Measurements from ENCODE around the gene CSAG2.
"Not testable (repeated sequence)": the region's sequence is repeated elsewhere in the genome, so short reads cannot be mapped to it uniquely, and the experiment has no call there.

The CSAG2 gene, protein sequence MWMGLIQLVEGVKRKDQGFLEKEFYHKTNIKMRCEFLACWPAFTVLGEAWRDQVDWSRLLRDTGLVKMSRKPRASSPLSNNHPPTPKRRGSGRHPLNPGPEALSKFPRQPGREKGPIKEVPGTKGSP

DNA sequence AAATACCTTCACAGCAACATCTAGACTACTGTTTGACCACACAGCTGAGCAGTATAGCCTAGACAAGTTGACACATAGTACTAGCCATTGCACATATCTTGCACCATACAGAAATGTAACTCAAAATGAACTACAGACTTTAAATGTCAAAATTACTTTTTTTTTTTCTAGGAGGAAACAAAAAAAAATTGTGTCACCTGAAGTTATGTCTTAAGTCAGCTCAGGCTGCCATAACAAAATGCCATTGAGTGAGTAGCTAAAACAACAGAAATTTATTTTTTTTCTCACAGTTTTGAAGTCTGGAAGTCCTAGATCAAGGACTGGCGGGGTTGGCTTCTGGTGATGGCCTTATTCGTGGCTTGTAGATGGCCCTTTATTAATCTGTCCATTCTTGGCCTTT is at the start of gene CSAG2:
Gene CSAG2, minus strand, starts transcription at position 101 of the 400 bp plus-strand sequence. CDS start 161 bp downstream, outside the sequence.
- DNase-seq: not testable (repeated sequence)

DNA sequence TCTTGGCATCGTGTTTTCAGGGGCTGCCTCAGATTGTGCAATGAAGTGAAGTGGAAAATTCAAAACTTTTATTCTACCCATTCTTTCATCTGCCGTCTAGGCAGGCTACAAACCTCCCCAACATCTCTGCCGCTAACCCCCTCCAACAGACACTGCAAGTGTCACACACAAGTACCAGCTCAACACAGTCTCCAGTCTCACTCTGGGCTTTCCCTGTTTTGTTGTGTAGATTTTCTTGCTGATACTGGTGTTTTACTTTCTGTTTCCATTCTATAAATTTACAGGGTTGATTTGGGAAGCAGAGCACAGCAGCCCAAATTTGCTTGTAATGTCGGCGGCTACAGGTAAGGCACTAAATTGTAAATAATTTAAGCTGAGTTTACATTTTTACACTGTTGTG is 45.8 kb upstream of the CSAG2 start:
- DNase-seq: not testable (repeated sequence)

DNA sequence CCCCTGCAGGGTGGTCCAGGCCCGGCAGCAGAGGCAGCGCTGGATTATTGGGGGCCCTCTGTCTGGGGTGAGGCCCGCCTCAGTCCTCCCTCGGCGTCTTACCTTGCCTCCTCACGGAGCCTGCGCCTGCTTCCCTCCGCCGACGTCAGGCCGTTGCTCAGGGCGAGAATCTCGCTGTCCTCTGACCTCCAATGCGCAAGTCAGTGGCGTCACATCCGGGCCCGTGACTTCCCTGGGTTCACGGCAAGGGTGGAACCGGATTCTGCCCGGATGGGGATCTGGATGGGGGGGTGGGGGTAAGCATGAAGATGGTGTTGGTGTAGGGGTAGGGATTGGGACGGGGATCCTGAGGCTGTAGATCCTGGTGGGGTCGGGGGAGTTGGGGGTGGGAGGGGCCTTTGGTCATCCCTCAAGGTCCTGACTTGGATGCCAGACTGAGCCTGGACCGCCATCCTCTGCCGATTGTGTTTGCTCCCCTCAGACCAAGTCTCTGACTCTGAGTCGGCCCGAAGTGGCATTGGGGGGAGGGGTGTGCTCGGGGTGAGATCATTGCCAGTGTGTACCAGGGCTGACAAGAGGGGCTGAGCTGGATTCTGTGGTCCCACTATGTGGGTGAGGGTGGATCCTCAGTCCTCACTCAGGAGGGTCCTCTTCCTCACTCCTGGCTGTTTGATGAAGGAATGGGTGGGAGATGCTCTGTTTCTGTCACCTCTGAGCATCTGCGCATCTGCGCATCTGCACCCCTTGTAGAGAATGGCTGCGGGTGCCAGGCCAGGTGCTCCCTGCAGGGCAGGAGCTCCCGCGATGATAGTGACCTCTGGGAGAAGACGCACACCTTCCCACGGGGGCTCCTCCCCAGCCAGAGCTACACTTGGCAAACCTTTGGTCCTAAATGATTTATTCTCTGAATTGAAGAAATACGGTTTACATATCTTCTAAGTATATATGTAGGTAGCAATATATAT is 44.9 kb upstream of the CSAG2 start, which contains the start of gene MAGEA2:
Gene MAGEA2, minus strand, starts transcription at position 157 of the 965 bp plus-strand sequence. CDS start 2,479 bp downstream, outside the sequence.
- not testable (repeated sequence) for DNase-seq

GRCh38 chrX:152738560-152738959 is 29.5 kb upstream of the CSAG2 start:
- no peak for DNase-seq

GRCh38 chrX:152736528-152736927 is 27.5 kb upstream of the CSAG2 start:
- DNase-seq: not testable (repeated sequence)

GRCh38 chrX:152735860-152736511 is 26.9 kb upstream of the CSAG2 start:
- no peak for DNase-seq

DNA sequence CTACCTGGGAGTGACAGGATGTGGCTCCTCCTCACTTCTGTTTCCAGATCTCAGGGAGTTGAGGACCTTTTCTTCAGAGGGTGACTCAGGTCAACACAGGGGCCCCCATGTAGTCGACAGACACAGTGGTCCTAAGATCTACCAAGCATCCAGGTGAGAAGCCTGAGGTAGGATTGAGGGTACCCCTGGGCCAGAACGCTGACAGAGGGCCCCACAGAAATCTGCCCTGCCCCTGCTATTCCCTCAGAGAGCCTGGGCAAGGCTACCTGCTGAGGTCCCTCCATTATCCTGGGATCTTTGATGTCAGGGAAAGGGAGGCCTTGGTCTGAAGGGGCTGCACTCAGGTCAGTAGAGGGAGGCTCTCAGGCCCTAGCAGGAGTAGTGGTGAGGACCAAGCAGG is 26.0 kb upstream of the CSAG2 start:
- DNase-seq: no peak

DNA sequence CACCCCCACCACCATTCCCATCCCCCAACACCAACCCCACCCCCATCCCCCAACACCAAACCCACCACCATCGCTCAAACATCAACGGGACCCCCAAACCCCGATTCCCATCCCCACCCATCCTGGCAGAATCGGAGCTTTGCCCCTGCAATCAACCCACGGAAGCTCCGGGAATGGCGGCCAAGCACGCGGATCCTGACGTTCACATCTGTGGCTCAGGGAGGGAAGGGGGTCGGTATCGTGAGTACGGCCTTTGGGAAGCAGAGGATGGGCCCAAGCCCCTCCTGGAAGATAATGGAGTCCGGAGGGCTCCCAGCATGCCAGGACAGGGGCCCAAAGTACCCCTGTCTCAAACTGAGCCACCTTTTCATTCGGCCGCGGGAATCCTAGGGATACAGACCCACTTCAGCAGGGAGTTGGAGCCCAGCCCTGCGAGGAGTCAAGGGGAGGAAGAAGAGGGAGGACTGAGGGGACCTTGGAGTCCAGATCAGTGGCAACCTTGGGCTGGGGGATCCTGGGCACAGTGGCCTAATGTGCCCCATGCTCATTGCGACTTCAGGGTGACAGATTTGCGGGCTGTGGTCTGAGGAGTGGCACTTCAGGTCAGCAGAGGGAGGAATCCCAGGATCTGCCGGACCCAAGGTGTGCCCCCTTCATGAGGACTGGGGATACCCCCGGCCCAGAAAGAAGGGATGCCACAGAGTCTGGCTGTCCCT is 25.2 kb upstream of the CSAG2 start:
- not testable (repeated sequence) for DNase-seq

- DNase-seq: no peak
These were observed 24.3 kb upstream of the CSAG2 start, which contains the start of the genes CSAG1 and MAGEA12 for GRCh38 chrX:152733261-152733975. Gene CSAG1 (minus strand): TSS chrX:152733721. CDS start chrX:152732460, 1,261 bp downstream. Gene MAGEA12 (plus strand): TSS chrX:152733757. CDS start chrX:152736162, 2,405 bp downstream.

- DNase-seq: no peak
These were observed 16.3 kb upstream of the CSAG2 start for GRCh38 chrX:152725409-152725808.

- DNase-seq: not testable (repeated sequence)
These were observed 5.0 kb upstream of the CSAG2 start, which contains the start of gene MAGEA2B for GRCh38 chrX:152713815-152714787. Gene MAGEA2B (plus strand): TSS chrX:152714628. CDS start chrX:152717107, 2,479 bp downstream.

- not testable (repeated sequence) for DNase-seq
These were observed 4.1 kb upstream of the CSAG2 start for GRCh38 chrX:152713195-152713594.

DNA sequence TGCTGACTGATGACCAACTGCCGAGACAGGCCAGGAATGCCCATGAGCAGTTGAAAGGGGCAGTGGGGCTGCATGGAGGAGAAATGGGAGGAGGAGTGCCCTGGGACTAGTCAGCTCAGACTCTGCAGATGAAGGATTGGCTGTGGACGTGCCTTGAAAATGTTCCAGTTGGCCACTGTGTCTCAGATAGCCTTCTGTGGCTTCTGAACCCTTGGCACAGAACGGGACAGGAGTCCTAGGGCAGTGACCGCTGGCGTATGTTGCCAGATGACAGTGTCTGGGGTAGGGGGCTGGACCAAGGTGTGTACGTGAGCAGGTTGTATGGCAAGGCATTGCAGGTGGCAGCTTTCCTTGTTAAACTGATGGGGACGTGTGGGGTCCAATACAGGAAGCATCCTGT is 2.6 kb downstream of the CSAG2 start:
- DNase-seq: not testable (repeated sequence)

DNA sequence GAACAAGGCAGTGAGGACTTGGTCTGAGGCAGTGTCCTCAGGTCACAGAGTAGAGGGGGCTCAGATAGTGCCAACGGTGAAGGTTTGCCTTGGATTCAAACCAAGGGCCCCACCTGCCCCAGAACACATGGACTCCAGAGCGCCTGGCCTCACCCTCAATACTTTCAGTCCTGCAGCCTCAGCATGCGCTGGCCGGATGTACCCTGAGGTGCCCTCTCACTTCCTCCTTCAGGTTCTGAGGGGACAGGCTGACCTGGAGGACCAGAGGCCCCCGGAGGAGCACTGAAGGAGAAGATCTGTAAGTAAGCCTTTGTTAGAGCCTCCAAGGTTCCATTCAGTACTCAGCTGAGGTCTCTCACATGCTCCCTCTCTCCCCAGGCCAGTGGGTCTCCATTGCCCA is 8.7 kb downstream of the CSAG2 start:
- DNase-seq: not testable (repeated sequence)

- DNase-seq: not testable (repeated sequence)
These were observed 10.8 kb downstream of the CSAG2 start, which contains the start of gene MAGEA3 for GRCh38 chrX:152697952-152698931. Gene MAGEA3 (plus strand): TSS chrX:152698794. CDS start chrX:152700833, 2,039 bp downstream.

DNA sequence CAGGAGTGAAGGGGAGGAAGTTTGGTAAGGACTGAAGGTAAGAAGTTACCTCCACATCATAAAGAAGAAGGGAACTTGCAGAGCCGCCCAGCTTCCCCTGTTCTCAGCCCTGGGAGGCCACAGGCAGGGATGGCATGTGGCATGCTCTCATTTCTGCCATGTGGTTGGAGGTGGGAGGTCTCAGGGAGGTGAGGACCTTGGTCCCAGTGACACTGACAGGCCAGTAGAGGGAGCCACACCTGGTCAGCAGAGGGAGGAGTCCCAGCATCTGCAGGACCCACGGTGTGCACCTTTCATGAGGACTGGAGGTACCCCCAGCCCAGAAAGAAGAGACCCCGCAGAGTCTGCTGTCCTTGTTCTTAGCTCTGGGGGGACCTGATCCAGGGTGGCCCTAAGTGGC is 28.1 kb downstream of the CSAG2 start:
- not testable (repeated sequence) for DNase-seq

DNA sequence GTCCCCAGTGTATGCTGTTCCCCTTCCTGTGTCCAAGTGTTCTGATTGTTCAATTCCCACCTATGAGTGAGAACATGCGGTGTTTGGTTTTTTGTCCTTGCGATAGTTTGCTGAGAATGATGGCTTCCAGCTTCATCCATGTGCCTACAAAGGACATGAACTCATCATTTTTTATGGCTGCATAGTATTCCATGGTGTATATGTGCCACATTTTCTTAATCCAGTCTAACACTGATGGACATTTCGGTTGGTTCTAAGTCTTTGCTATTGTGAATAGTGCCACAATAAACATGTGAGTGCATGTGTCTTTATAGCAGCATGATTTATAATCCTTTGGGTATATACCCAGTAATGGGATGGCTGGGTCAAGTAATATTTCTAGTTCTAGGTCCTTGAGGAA is 34.4 kb downstream of the CSAG2 start:
- DNase-seq: not testable (repeated sequence)

- no peak for DNase-seq
These were observed 34.9 kb downstream of the CSAG2 start for GRCh38 chrX:152674135-152674534.

DNA sequence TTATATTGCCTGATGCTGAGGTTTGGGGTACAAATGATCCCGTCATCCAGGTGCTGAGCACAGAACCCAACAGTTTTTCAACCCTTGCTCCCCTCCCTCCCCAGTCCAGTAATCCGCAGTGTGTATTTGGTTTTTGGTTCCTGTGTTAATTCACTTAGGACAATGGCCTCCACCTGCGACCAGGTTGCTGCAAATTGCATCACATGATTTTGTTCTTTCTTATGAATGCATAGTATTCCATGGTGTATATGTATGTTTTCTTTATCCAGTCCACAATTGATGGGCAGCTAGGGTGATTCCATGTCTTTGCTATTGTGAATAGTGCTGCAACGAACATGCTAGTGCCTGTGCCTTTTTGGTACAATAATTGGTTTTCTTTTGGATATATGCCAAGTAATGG is 46.0 kb downstream of the CSAG2 start:
- no peak for DNase-seq

Data from NCI-H526 treated with DMSO at 0.1 percent for 48 hours (cell line).